Upper lobe of left lung (tissue), 6 donors: ENCODE data around the gene PID1. TPM values are rescaled to one million over a fixed set of nuclear protein-coding genes. Genes with fewer than 3 reads are reported as not detected.

Experiments
- ATAC-seq, 2 donors: fragments of 200-7000 bp; cut with Tn5 transposase; one replicate each; pipeline ENCODE4 v1.9.1; 2022; ENCODE audit warnings: mild to moderate bottlenecking in 2 of 2, moderate library complexity in 2 of 2; ENCODE audit not compliant: low FRiP score in 2 of 2
- DNase-seq, 2 donors: peaks; one replicate each; pipeline ENCODE4 v3.0.0-alpha.2; 2019 to 2020
- H3K27ac ChIP-seq, 4 donors: fragments of 200-600 bp; sonication (generic); one replicate each; pipeline ENCODE4 v1.5.1; 2016 to 2019
- H3K27me3 ChIP-seq, 4 donors: fragments of 200-600 bp; sonication (generic); one replicate each; pipeline ENCODE4 v1.5.1; 2017 to 2019
- H3K36me3 ChIP-seq, 4 donors: fragments of 200-600 bp; sonication (generic); one replicate each; pipeline ENCODE4 v1.5.1; 2016 to 2019
- H3K4me1 ChIP-seq, 4 donors: fragments of 200-600 bp; sonication (generic); one replicate each; pipeline ENCODE4 v1.5.1; 2018 to 2019
- H3K4me3 ChIP-seq, 4 donors: fragments of 200-600 bp; sonication (generic); one replicate each; pipeline ENCODE4 v1.5.1; 2017 to 2019; ENCODE audit warnings: mild to moderate bottlenecking in 2 of 4, moderate library complexity in 1 of 4
- H3K9me3 ChIP-seq, 4 donors: fragments of 200-600 bp; sonication (generic); one replicate each; pipeline ENCODE4 v1.5.1; 2018 to 2019
- EP300 ChIP-seq, 4 donors: sonication (generic); formaldehyde crosslinking; IDR thresholded peaks; one replicate each; pipeline ENCODE4 v1.5.1; 2017; ENCODE audit warnings: antibody characterized with exemption in 4 of 4, control low read depth in 2 of 4
- POLR2A ChIP-seq, 4 donors: fragments of 450-650 bp; IDR thresholded peaks; one replicate each; pipeline ENCODE4 v1.5.1; 2016 to 2017; ENCODE audit warnings: antibody characterized with exemption in 4 of 4, mild to moderate bottlenecking in 2 of 4
- POLR2AphosphoS5 ChIP-seq, 2 donors: sonication (generic); formaldehyde crosslinking; IDR thresholded peaks; one replicate each; pipeline ENCODE4 v1.5.1; 2017; ENCODE audit warnings: antibody characterized with exemption in 2 of 2
- WGBS, 2 donors: methylation state at CpG; one replicate each; pipeline ENCODE4 v1.1.5; 2017 to 2018; 5-methylcytosine and 5-hydroxymethylcytosine counted together
- total RNA-seq, 6 donors: library from RNA; depleted of rRNA in 4 of 6; stranded (reverse); fragments of >200 nt in 4 of 6; gene quantifications; one replicate each; pipeline versions ENCODE4 v1.1.0 to v1.2.1, GENCODE V29; 2016 to 2021
- TF ChIP-seq, protein P1 (sequence below), 6 experiments: fragments of 450-650 bp in 4 of 6; fragments of 200-600 bp in 2 of 6; sonication (generic) in 2 of 6; IDR thresholded peaks; one replicate each; pipeline ENCODE4 v1.5.1; 2016 to 2019; ENCODE audit warnings: antibody characterized with exemption in 6 of 6
- donor health status: DM: no; HTN: no; CAD: no; lungs with moderate emphysema.
- donor health status: DM: no; HTN: yes; CAD: no; lungs with severe emphysema.

The PID1 gene
- total RNA-seq, 6 donors from 2014 or later: 20.8 to 59.7 (median 39.8) TPM

- Histone ChIP-seq H3K27me3 (no peaks in the 10 kb centered on the region), H3K9me3 (peaks cover 0 to 6% (median 0%) of the 10 kb centered on the region in 4 donors), H3K27ac (no peak overlapping the region), H3K4me1 (peaks cover 0 to 8% (median 0%) of the 10 kb centered on the region in 4 donors), H3K4me3 (no peak overlapping the region), H3K36me3 (peaks cover 0 to under 1% (median 0%) of the 10 kb centered on the region in 4 donors)
- no peak for ATAC-seq
- TF ChIP-seq POLR2AphosphoS5 (IDR thresholded peaks at IDR 0.05): no peak
- no peak for TF ChIP-seq EP300 (IDR thresholded peaks at IDR 0.05)
- TF ChIP-seq POLR2A (IDR thresholded peaks at IDR 0.05): no peak
- TF ChIP-seq, protein P1, sequence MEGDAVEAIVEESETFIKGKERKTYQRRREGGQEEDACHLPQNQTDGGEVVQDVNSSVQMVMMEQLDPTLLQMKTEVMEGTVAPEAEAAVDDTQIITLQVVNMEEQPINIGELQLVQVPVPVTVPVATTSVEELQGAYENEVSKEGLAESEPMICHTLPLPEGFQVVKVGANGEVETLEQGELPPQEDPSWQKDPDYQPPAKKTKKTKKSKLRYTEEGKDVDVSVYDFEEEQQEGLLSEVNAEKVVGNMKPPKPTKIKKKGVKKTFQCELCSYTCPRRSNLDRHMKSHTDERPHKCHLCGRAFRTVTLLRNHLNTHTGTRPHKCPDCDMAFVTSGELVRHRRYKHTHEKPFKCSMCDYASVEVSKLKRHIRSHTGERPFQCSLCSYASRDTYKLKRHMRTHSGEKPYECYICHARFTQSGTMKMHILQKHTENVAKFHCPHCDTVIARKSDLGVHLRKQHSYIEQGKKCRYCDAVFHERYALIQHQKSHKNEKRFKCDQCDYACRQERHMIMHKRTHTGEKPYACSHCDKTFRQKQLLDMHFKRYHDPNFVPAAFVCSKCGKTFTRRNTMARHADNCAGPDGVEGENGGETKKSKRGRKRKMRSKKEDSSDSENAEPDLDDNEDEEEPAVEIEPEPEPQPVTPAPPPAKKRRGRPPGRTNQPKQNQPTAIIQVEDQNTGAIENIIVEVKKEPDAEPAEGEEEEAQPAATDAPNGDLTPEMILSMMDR (IDR thresholded peaks at IDR 0.05): no peak
- no peak for DNase-seq
Measured at GRCh38 chr2:229256376-229256775, 14.7 kb downstream of the PID1 start.

DNA sequence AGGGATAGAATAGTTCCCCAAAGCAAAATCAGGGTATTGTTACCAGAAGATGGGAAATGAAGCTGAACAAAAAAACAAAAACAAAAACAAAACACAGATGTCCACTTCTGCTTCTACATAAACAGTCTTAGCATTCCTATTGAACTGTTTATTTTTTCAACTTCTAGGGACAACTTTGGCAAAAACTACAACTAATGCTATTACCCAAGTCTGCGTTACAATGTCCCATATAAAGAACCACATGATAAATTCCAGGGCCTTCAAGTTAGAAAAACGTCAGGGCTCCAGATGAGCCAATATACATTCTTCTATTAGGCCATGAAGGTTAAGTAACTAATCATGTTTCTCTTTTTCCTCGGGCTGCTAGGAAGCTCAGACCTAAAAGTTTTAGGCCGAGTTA lies 16.9 kb downstream of the PID1 start:
- Histone ChIP-seq H3K4me1 (peaks cover 0 to 8% (median 0%) of the 10 kb centered on the region in 4 donors), H3K36me3 (no peaks in the 10 kb centered on the region), H3K27me3 (no peaks in the 10 kb centered on the region), H3K9me3 (no peaks in the 10 kb centered on the region), H3K27ac (no peak overlapping the region), H3K4me3 (no peak overlapping the region)
- no peak for DNase-seq
- ATAC-seq: no peak
- 48 to 56% methylated on average over 4 of the region's 4 CpGs for WGBS, 2 donors
- TF ChIP-seq POLR2AphosphoS5 (IDR thresholded peaks at IDR 0.05): no peak
- no peak for TF ChIP-seq POLR2A (IDR thresholded peaks at IDR 0.05)
- TF ChIP-seq, protein P1 (IDR thresholded peaks at IDR 0.05): no peak
- no peak for TF ChIP-seq EP300 (IDR thresholded peaks at IDR 0.05)

- Histone ChIP-seq H3K9me3 (no peaks in the 10 kb centered on the region), H3K27ac (no peak overlapping the region), H3K27me3 (no peaks in the 10 kb centered on the region), H3K4me3 (no peak overlapping the region), H3K36me3 (no peaks in the 10 kb centered on the region), H3K4me1 (peaks cover 0 to 8% (median 0%) of the 10 kb centered on the region in 4 donors)
- ATAC-seq (peak in 1 of 2 donors; percentile 23), DNase-seq (no peak)
- TF ChIP-seq, protein P1 (IDR thresholded peaks at IDR 0.05): no peak
- no peak for TF ChIP-seq EP300 (IDR thresholded peaks at IDR 0.05)
- no peak for TF ChIP-seq POLR2AphosphoS5 (IDR thresholded peaks at IDR 0.05)
- TF ChIP-seq POLR2A (IDR thresholded peaks at IDR 0.05): no peak
Measured at GRCh38 chr2:229252996-229253395, 18.1 kb downstream of the PID1 start.

- peaks cover 0 to 8% (median 0%) of the 10 kb centered on the region in 4 donors for H3K4me1 ChIP-seq
- 32 to 38% methylated on average over 1 of the region's 1 CpG for WGBS, 2 donors
- TF ChIP-seq EP300 (IDR thresholded peaks at IDR 0.05) (no peak), POLR2AphosphoS5 (IDR thresholded peaks at IDR 0.05) (no peak), POLR2A (IDR thresholded peaks at IDR 0.05) (no peak)
- TF ChIP-seq, protein P1 (IDR thresholded peaks at IDR 0.05): no peak
- no peak overlapping the region for H3K4me3 ChIP-seq
- H3K9me3 ChIP-seq: no peaks in the 10 kb centered on the region
- H3K36me3 ChIP-seq: no peaks in the 10 kb centered on the region
- ATAC-seq (no peak), DNase-seq (no peak)
- H3K27me3 ChIP-seq: no peaks in the 10 kb centered on the region
- no peak overlapping the region for H3K27ac ChIP-seq
Measured at GRCh38 chr2:229252280-229252679, 18.8 kb downstream of the PID1 start.

DNA sequence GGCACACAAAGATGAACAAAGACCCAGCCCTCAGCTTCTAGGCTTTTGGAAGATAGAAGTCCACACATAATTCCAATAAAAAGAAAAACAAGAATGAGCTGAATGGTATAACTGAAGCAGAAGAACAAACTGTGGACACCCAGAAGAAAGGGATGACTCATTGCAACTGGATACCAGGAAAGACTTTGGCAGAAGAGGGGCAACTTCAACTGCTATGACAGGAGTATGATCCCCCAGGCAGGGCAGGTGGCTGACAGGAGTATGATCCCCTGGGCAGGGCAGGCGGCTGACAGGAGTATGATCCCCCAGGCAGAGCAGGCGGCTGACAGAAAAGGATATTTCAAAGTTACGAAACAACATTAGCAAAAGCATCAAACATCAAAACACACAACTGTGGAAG lies 21.6 kb downstream of the PID1 start:
- WGBS, 2 donors: 91 to 96% methylated on average over 3 of the region's 3 CpGs

More for the DNA sequence above, 21.6 kb downstream of the PID1 start:
- Histone ChIP-seq H3K27ac (no peak overlapping the region), H3K4me1 (peaks cover 0 to 8% (median 1%) of the 10 kb centered on the region in 4 donors), H3K36me3 (no peaks in the 10 kb centered on the region), H3K4me3 (no peak overlapping the region), H3K27me3 (no peaks in the 10 kb centered on the region), H3K9me3 (no peaks in the 10 kb centered on the region)
- no peak for ATAC-seq
- no peak for TF ChIP-seq POLR2A (IDR thresholded peaks at IDR 0.05)
- no peak for DNase-seq
